WTC11 (cell line): ENCODE data around the gene RPAIN. TPM values are rescaled to one million over a fixed set of nuclear protein-coding genes. Genes with fewer than 3 reads are reported as not detected.

Experiments used
- ATAC-seq: fragments of 200-7000 bp; cut with Tn5 transposase; 2 replicates; pipeline ENCODE4 v1.10.0; 2021; ENCODE audit warnings: mild to moderate bottlenecking, moderate library complexity
- Bru-seq: library from RNA; stranded (reverse); fragments of 400-500 nt; gene quantifications from one replicate; lab custom pipeline; 2021; lab: Mats Ljungman, UMichigan
- CTCF ChIA-PET: fragments of 300-600 bp; sonication (Branson Sonifier 250); formaldehyde crosslinking; loops from one replicate; lab custom pipeline; 2021; ENCODE audit warnings: antibody characterized with exemption; lab: Charles Lee
- POLR2A ChIA-PET: fragments of 350-600 bp; sonication (Branson Sonifier 250); formaldehyde crosslinking; loops from one replicate; lab custom pipeline; 2021; ENCODE audit warnings: antibody characterized with exemption; lab: Charles Lee
- DNase-seq: peaks from one replicate; pipeline ENCODE4 v3.0.0; 2021; ENCODE audit warnings: low spot score
- H3K27ac Mint-ChIP-seq: 2 replicates; pipeline ENCODE4 v1.8.0; 2021; ENCODE audit warnings: mixed read lengths
- H3K27me3 Mint-ChIP-seq: 2 replicates; pipeline ENCODE4 v1.8.0; 2021; ENCODE audit warnings: low read depth, mild to moderate bottlenecking, moderate library complexity, mixed read lengths
- H3K36me3 Mint-ChIP-seq: 2 replicates; pipeline ENCODE4 v1.8.0; 2021; ENCODE audit warnings: mixed read lengths
- H3K4me1 Mint-ChIP-seq: 2 replicates; pipeline ENCODE4 v1.8.0; 2022; ENCODE audit warnings: mixed read lengths
- H3K4me3 Mint-ChIP-seq: 2 replicates; pipeline ENCODE4 v1.8.0; 2021; ENCODE audit warnings: mild to moderate bottlenecking, moderate library complexity, mixed read lengths
- H3K9me3 Mint-ChIP-seq: 2 replicates; pipeline ENCODE4 v1.8.0; 2021; ENCODE audit warnings: mixed read lengths
- ARID4B ChIP-seq: sonication (generic); formaldehyde crosslinking; IDR thresholded peaks from 2 replicates; pipeline ENCODE4 v1.8.0; 2023; ENCODE audit warnings: missing genetic modification reagents, mild to moderate bottlenecking, borderline replicate concordance
- ATF1 ChIP-seq: sonication (generic); formaldehyde crosslinking; IDR thresholded peaks from 2 replicates; pipeline ENCODE4 v1.8.1; 2023; ENCODE audit warnings: mild to moderate bottlenecking, moderate library complexity, missing genetic modification reagents
- CBFB ChIP-seq: sonication (generic); formaldehyde crosslinking; IDR thresholded peaks from 2 replicates; pipeline ENCODE4 v1.8.1; 2022; ENCODE audit warnings: mild to moderate bottlenecking, low read depth, missing genetic modification reagents
- CTCF ChIP-seq: fragments of 200-600 bp; IDR thresholded peaks from 2 replicates; pipeline ENCODE4 v1.8.0; 2022; ENCODE audit warnings: antibody characterized with exemption
- EMX1 ChIP-seq: fragments of 250-450 bp; sonication (Bioruptor Pico); IDR thresholded peaks from 2 replicates; pipeline ENCODE4 v1.8.0; 2021; ENCODE audit warnings: mild to moderate bottlenecking
- ESRRA ChIP-seq: sonication (generic); formaldehyde crosslinking; IDR thresholded peaks from 2 replicates; pipeline ENCODE4 v1.8.1; 2022; ENCODE audit warnings: mild to moderate bottlenecking, missing genetic modification reagents, borderline replicate concordance
- ETV6 ChIP-seq: sonication (generic); formaldehyde crosslinking; IDR thresholded peaks from 2 replicates; pipeline ENCODE4 v1.8.1; 2022; ENCODE audit warnings: mild to moderate bottlenecking, missing genetic modification reagents
- FOXK1 ChIP-seq: sonication (generic); formaldehyde crosslinking; IDR thresholded peaks from 2 replicates; pipeline ENCODE4 v1.8.0; 2022; ENCODE audit warnings: mild to moderate bottlenecking, moderate library complexity, missing genetic modification reagents
- FOXP1 ChIP-seq: sonication (generic); formaldehyde crosslinking; IDR thresholded peaks from 2 replicates; pipeline ENCODE4 v1.8.0; 2022; ENCODE audit warnings: missing genetic modification reagents, mild to moderate bottlenecking, moderate library complexity, borderline replicate concordance
- IRF2 ChIP-seq: sonication (generic); formaldehyde crosslinking; IDR thresholded peaks from 2 replicates; pipeline ENCODE4 v1.8.0; 2022; ENCODE audit warnings: low read depth, missing genetic modification reagents, borderline replicate concordance
- JUN ChIP-seq: sonication (generic); formaldehyde crosslinking; IDR thresholded peaks from 2 replicates; pipeline ENCODE4 v1.8.0; 2023; ENCODE audit warnings: mild to moderate bottlenecking, missing genetic modification reagents
- MAX ChIP-seq: sonication (generic); formaldehyde crosslinking; IDR thresholded peaks from 2 replicates; pipeline ENCODE4 v1.8.0; 2022; ENCODE audit warnings: mild to moderate bottlenecking, missing genetic modification reagents
- OVOL2 ChIP-seq: fragments of 250-450 bp; sonication (Bioruptor Pico); IDR thresholded peaks from 2 replicates; pipeline ENCODE4 v1.9.0; 2021; ENCODE audit warnings: mild to moderate bottlenecking, borderline replicate concordance
- PRDM15 ChIP-seq: sonication (generic); formaldehyde crosslinking; IDR thresholded peaks from 2 replicates; pipeline ENCODE4 v1.8.0; 2022; ENCODE audit warnings: missing genetic modification reagents
- SMAD4 ChIP-seq: sonication (generic); formaldehyde crosslinking; IDR thresholded peaks from 2 replicates; pipeline ENCODE4 v1.8.0; 2022; ENCODE audit warnings: mild to moderate bottlenecking, missing genetic modification reagents
- ZNF232 ChIP-seq: sonication (generic); formaldehyde crosslinking; IDR thresholded peaks from 2 replicates; pipeline ENCODE4 v1.8.0; 2022; ENCODE audit warnings: mild to moderate bottlenecking, missing genetic modification reagents
- ZNF425 ChIP-seq: fragments of 250-450 bp; sonication (Bioruptor Pico); conservative IDR thresholded peaks from 2 replicates; pipeline ENCODE4 v1.9.0; 2021; ENCODE audit warnings: mild to moderate bottlenecking
- ZSCAN18 ChIP-seq: fragments of 250-450 bp; sonication (Bioruptor Pico); IDR thresholded peaks from 2 replicates; pipeline ENCODE4 v2.1.2; 2022; ENCODE audit warnings: mild to moderate bottlenecking, moderate library complexity
- long read RNA-seq, 3 experiments: library from RNA in 1 of 3; library from capped mRNA in 1 of 3; library from polyadenylated mRNA in 1 of 3; unstranded in 2 of 3; stranded (forward) in 1 of 3; transcript quantifications; one replicate each; pipeline ENCODE4 v2.0.0, GENCODE V29; 2021
- total RNA-seq: library from RNA; stranded (reverse); gene quantifications from 3 replicates; pipeline ENCODE4 v1.2.3, GENCODE V29; 2021

Gene RPAIN
- total RNA-seq (67.8 to 69.9 TPM (median 68.4 TPM) in 3 replicates), Bru-seq, nascent RNA (percentile 96 among the genes with signal in this experiment)
- long read RNA-seq, experiment 1, transcript RPAIN-209 (6 exons, 1,423 nt) = minor isoform, 6 of 117 reads
- long read RNA-seq, experiment 1, transcript RPAIN-203 (7 exons, 1,535 nt) = major isoform, 44 of 117 reads
- long read RNA-seq, experiment 1, transcript RPAIN-202 (6 exons, 1,394 nt) = minor isoform, 8 of 117 reads
- long read RNA-seq, experiment 1, transcript RPAIN-205 (4 exons, 1,057 nt) = minor isoform, 15 of 117 reads
- long read RNA-seq, experiment 1, partial matches to known transcripts = 5 of 117 reads
- long read RNA-seq, experiment 1, other reads (novel, unspliced or antisense) = 24 of 117 reads
- long read RNA-seq, experiment 2, transcript RPAIN-203 (7 exons, 1,535 nt) = major isoform, 36 of 106 reads
- long read RNA-seq, experiment 2, transcript RPAIN-209 (6 exons, 1,423 nt) = minor isoform, 5 of 106 reads
- long read RNA-seq, experiment 2, transcript RPAIN-202 (6 exons, 1,394 nt) = minor isoform, 7 of 106 reads
- long read RNA-seq, experiment 2, transcript RPAIN-205 (4 exons, 1,057 nt) = minor isoform, 31 of 106 reads
- long read RNA-seq, experiment 2, partial matches to known transcripts = 8 of 106 reads
- long read RNA-seq, experiment 2, other reads (novel, unspliced or antisense) = 11 of 106 reads
- long read RNA-seq, experiment 3, transcript RPAIN-211 (3 exons, 597 nt) = minor isoform, 17 of 220 reads
- long read RNA-seq, experiment 3, transcript RPAIN-203 (7 exons, 1,535 nt) = major isoform, 124 of 220 reads
- long read RNA-seq, experiment 3, transcript RPAIN-209 (6 exons, 1,423 nt) = minor isoform, 19 of 220 reads
- long read RNA-seq, experiment 3, transcript RPAIN-202 (6 exons, 1,394 nt) = minor isoform, 15 of 220 reads
- long read RNA-seq, experiment 3, partial matches to known transcripts = 0 of 220 reads
- long read RNA-seq, experiment 3, other reads (novel, unspliced or antisense) = 14 of 220 reads

GRCh38 chr17:5419959-5420653, at the start of gene RPAIN:
Gene RPAIN (plus strand): TSS chr17:5420182. CDS start chr17:5420211, 29 bp downstream.
- TF ChIP-seq OVOL2 (CRISPR knock-in tag) (no peak), ZNF425 (no peak), ARID4B (CRISPR knock-in tag) (peak; percentile 34; the same call in 1 of the 2 replicates), EMX1 (CRISPR knock-in tag) (no peak), CBFB (no peak), ATF1 (CRISPR knock-in tag) (no peak), IRF2 (CRISPR knock-in tag) (no peak), FOXK1 (CRISPR knock-in tag) (peak; percentile 57), MAX (CRISPR knock-in tag) (peak; percentile 71; the same call in 1 of the 2 replicates), ZSCAN18 (CRISPR knock-in tag) (no peak), FOXP1 (no peak), ZNF232 (CRISPR knock-in tag) (0 out of 2 replicates have a peak, but pooled peaks have one; percentile 54), ESRRA (no peak), PRDM15 (CRISPR knock-in tag) (no peak), JUN (CRISPR knock-in tag) (no peak), CTCF (no peak), SMAD4 (CRISPR knock-in tag) (no peak), ETV6 (peak; percentile 68)
- peak; percentile 77 for ATAC-seq
- H3K4me3 Mint-ChIP-seq = peak within 1 kb of the TSS; percentile 100
- H3K4me1 Mint-ChIP-seq = peaks cover 11% of the 10 kb centered on the region
- peak within 1 kb of the TSS; percentile 99 for H3K27ac Mint-ChIP-seq
- ChIA-PET CTCF (interaction anchor here (1.0 to 1.3 kb wide), 4 partner anchors 11 to 66 kb away, joined by 3 to 26 read pairs (median 10); partner anchors contain the start of genes C1QBP, DERL2 and MIS12), POLR2A (interaction anchor here (0.6 to 1.7 kb wide), 9 partner anchors 10 to 65 kb away, joined by 3 to 10 read pairs (median 5); partner anchors contain the start of genes C1QBP and DHX33)
- H3K36me3 Mint-ChIP-seq = peaks cover 31% of the 10 kb centered on the region
- H3K27me3 Mint-ChIP-seq = no peaks in the 10 kb centered on the region
- DNase-seq = peak; percentile 78
- H3K9me3 Mint-ChIP-seq = no peaks in the 10 kb centered on the region
